AG09309 (cell line): Measurements from ENCODE around the gene KRCC1.
"Not testable (repeated sequence)": the region's sequence is repeated elsewhere in the genome, so short reads cannot be mapped to it uniquely, and the experiment has no call there.

Source experiments
- DNase-seq: peaks from one replicate; pipeline ENCODE4 v3.0.0-alpha.2; 2010; ENCODE audit warnings: low read depth
- H3K4me3 ChIP-seq: 2 replicates; pipeline ENCODE4 v1.5.1; 2011; ENCODE audit warnings: mild to moderate bottlenecking, low read depth, low read length, moderate library complexity; ENCODE audit not compliant: control insufficient read depth
- CTCF ChIP-seq: IDR thresholded peaks from 2 replicates; pipeline ENCODE4 v1.5.1; 2011; ENCODE audit warnings: mild to moderate bottlenecking, low read depth, low read length, inconsistent platforms; ENCODE audit not compliant: insufficient read depth, control insufficient read depth; ENCODE audit errors: missing control alignments

KRCC1 gene

GRCh38 chr2:88051792-88052191, 3.8 kb downstream of the KRCC1 start:
- DNase-seq, result no peak
- TF ChIP-seq CTCF, result no peak
- H3K4me3 ChIP-seq, result no peak overlapping the region

GRCh38 chr2:88049622-88050021, 6.0 kb downstream of the KRCC1 start:
- DNase-seq, result no peak
- TF ChIP-seq CTCF, result no peak
- H3K4me3 ChIP-seq, result no peak overlapping the region

- DNase-seq, result no peak
- no peak for TF ChIP-seq CTCF
- no peak overlapping the region for H3K4me3 ChIP-seq
Observed at GRCh38 chr2:88048541-88048940, 7.0 kb downstream of the KRCC1 start.

- not testable (repeated sequence) for DNase-seq, H3K4me3 ChIP-seq
Observed at GRCh38 chr2:88045561-88045960, 10.0 kb downstream of the KRCC1 start.

DNA sequence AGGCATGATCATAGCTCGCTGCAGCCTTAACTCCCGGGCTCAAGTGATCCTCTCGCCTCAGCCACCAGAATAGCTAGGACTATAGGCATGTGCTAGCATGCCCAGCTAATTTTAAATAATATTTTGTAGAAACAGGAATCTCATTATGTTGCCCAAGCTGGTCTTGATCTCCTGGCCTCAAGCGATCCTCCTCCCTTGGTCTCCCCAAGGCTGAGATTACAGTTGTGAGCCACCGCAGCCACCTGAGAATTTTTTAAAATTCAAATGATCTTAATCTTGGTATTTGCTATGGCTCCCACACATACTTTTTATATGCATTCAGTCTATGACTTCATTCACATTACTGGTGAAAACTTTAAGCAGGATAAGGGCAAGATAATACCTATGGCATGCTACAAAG, 13.1 kb downstream of the KRCC1 start:
- no peak for TF ChIP-seq CTCF

DNA sequence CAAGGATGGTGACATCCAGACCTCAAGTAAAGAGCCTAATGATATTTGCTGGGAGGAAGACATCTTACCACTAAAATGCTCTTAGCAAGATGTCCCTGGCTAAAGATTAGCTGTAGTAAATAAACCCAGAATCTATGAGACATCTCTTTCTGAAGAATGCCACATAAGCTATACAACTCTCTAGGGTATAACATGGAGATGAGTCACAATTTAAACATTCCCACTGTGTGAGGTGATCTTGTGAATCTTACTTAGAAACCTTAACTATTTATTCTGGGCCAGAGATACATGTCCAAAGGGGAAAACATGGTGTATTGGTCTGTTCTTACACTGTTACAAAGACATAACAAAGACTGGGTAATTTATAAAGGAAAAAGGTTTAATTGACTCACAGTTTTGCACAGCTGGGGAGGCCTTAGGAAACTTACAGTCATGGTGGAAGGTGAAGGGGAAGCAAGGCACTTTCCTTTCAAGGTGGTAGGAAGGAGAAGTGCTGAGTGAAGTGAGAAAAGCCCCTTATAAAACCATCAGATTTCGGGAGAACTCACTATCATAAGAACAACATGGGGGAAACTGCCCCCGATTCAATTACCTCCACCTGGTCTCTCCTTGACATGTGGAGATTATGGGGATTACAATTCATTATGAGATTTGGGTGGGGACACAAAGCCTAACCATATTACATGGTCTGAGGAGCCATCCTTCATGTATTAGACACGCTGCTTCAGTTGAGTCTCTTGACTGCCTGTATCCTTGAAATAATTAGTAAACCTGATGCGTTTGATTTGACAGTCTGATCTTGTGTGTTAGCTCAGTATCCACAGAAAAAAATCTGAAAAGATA, 17.1 kb downstream of the KRCC1 start:
- H3K4me3 ChIP-seq, result no peak overlapping the region
- DNase-seq, result peak; percentile 69
- TF ChIP-seq CTCF, result no peak

More for the DNA sequence above, 13.1 kb downstream of the KRCC1 start:
- H3K4me3 ChIP-seq, result no peak overlapping the region
- DNase-seq, result no peak

DNA sequence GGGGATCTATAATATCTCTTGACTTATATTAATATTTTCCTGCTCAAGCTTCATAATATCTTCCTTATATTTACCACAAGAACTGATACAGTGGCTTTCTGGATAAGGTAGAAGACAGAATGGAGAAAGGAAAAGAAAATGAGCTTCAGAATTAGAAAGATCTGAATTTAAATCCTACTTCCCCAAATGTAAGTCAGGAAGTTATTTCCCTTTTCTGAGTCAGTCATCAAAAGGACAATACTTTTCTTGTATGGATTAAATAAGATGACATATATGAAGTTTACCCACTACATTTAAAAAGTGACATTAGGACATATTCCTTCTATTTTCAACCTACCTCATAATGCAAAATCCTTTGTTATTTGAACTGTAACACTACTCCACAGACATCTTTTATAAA, 19.0 kb downstream of the KRCC1 start:
- no peak overlapping the region for H3K4me3 ChIP-seq
- no peak for TF ChIP-seq CTCF
- DNase-seq, result no peak
